Tibial nerve (tissue), 4 donors: ENCODE results near the gene GPC6. TPM values are rescaled to one million over a fixed set of nuclear protein-coding genes. Genes with fewer than 3 reads are reported as not detected.

ENCODE experiments used
- DNase-seq, 2 donors: peaks; one replicate each; pipeline ENCODE4 v3.0.0-alpha.2; 2019; ENCODE audit warnings: low spot score in 2 of 2
- H3K27ac ChIP-seq, 4 donors: fragments of 200-600 bp; sonication (generic) in 3 of 4; one replicate each; pipeline ENCODE4 v1.5.1; 2017 to 2019; ENCODE audit warnings: mild to moderate bottlenecking in 1 of 4
- H3K27me3 ChIP-seq, 2 donors: fragments of 200-600 bp; sonication (generic) in 1 of 2; one replicate each; pipeline versions ENCODE4 v1.5.1 to v1.6.0; 2017 to 2019
- H3K36me3 ChIP-seq, 3 donors: fragments of 200-600 bp; sonication (generic); one replicate each; pipeline ENCODE4 v1.5.1; 2018 to 2019
- H3K4me1 ChIP-seq, 4 donors: fragments of 200-600 bp; sonication (generic) in 3 of 4; one replicate each; pipeline ENCODE4 v1.5.1; 2017 to 2019
- H3K4me3 ChIP-seq, 4 donors: fragments of 200-600 bp; sonication (generic) in 3 of 4; one replicate each; pipeline ENCODE4 v1.5.1; 2017 to 2019; ENCODE audit warnings: mild to moderate bottlenecking in 1 of 4, moderate library complexity in 1 of 4
- H3K9me3 ChIP-seq, 4 donors: fragments of 200-600 bp; sonication (generic) in 3 of 4; one replicate each; pipeline ENCODE4 v1.5.1; 2017 to 2019
- EP300 ChIP-seq, 2 donors: sonication (generic); formaldehyde crosslinking; IDR thresholded peaks; one replicate each; pipeline ENCODE4 v1.6.1; 2017; ENCODE audit warnings: antibody characterized with exemption in 2 of 2, mild to moderate bottlenecking in 1 of 2
- POLR2A ChIP-seq, 2 donors: fragments of 450-650 bp; IDR thresholded peaks; one replicate each; pipeline ENCODE4 v1.6.1; 2017; ENCODE audit warnings: antibody characterized with exemption in 2 of 2, mild to moderate bottlenecking in 2 of 2, moderate library complexity in 2 of 2
- WGBS, 2 donors: methylation state at CpG; one replicate each; pipeline ENCODE4 v1.1.5; 2018; 5-methylcytosine and 5-hydroxymethylcytosine counted together
- total RNA-seq, 4 donors: library from RNA; depleted of rRNA; stranded (reverse); fragments of >200 nt; gene quantifications; one replicate each; pipeline ENCODE4 v1.1.0, GENCODE V29; 2016
- TF ChIP-seq, protein P1 (sequence below), 5 experiments: fragments of 200-600 bp in 3 of 5; fragments of 450-650 bp in 2 of 5; sonication (generic) in 3 of 5; IDR thresholded peaks; one replicate each; pipeline ENCODE4 v1.5.1; 2016 to 2019; ENCODE audit warnings: antibody characterized with exemption in 5 of 5, mild to moderate bottlenecking in 3 of 5, moderate library complexity in 2 of 5

Gene GPC6
- total RNA-seq, 4 donors from 2014 or later, result 21.9 to 39.5 (median 29.8) TPM

DNA sequence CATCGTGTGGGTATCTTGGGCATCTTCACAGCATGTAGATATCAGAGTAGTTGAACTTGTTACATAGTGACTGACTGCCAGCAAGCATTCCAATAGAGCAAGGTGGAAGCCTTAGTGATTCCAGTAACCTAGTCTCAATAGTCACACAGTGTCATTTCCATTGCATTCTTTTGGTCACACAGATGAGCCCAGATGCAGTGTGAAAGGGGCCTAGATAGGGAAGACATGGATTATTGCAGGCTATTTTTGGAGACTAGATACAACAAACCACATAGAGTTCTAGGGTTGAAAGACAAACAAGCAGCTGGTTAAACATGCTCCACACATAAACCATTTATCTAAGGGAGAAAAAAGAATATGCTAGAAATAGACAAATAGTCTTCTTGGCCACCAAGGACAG, 699.4 kb downstream of the GPC6 start:
- 87 to 100% methylated on average over 1 of the region's 1 CpG for WGBS, 2 donors
- DNase-seq, result no peak

DNA sequence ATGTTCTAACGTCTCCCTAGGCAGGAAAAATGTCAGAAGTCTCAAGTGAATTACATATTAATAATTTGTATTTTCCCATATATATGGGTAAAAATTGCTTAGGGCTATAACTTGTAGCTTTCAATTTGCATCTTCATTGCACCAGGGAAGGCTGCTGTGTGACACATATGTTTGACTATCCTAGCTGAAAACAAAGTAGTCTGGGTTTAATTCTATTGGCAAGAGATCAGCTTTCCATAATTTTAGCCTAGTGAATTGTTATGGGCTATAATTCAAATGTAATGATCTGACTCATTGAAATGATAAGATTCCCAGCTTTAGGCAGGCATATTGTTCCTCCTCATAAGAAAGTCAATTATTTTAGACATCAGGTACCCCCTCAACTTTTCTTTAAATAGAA, 699.8 kb downstream of the GPC6 start:
- no peaks in the 10 kb centered on the region for H3K36me3 ChIP-seq
- TF ChIP-seq, protein P1, sequence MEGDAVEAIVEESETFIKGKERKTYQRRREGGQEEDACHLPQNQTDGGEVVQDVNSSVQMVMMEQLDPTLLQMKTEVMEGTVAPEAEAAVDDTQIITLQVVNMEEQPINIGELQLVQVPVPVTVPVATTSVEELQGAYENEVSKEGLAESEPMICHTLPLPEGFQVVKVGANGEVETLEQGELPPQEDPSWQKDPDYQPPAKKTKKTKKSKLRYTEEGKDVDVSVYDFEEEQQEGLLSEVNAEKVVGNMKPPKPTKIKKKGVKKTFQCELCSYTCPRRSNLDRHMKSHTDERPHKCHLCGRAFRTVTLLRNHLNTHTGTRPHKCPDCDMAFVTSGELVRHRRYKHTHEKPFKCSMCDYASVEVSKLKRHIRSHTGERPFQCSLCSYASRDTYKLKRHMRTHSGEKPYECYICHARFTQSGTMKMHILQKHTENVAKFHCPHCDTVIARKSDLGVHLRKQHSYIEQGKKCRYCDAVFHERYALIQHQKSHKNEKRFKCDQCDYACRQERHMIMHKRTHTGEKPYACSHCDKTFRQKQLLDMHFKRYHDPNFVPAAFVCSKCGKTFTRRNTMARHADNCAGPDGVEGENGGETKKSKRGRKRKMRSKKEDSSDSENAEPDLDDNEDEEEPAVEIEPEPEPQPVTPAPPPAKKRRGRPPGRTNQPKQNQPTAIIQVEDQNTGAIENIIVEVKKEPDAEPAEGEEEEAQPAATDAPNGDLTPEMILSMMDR (IDR thresholded peaks at IDR 0.05), result no peak
- TF ChIP-seq POLR2A (IDR thresholded peaks at IDR 0.05) (no peak), EP300 (IDR thresholded peaks at IDR 0.05) (no peak)
- H3K9me3 ChIP-seq, result peaks cover 0 to 4% (median 0%) of the 10 kb centered on the region in 4 donors
- no peaks in the 10 kb centered on the region for H3K27me3 ChIP-seq
- H3K4me3 ChIP-seq, result no peak overlapping the region
- no peak for DNase-seq
- 60 to 77% methylated on average over 1 of the region's 1 CpG for WGBS, 2 donors
- no peak overlapping the region for H3K27ac ChIP-seq
- H3K4me1 ChIP-seq, result no peaks in the 10 kb centered on the region

More for the DNA sequence above, 699.4 kb downstream of the GPC6 start:
- H3K9me3 ChIP-seq, result peaks cover 0 to 9% (median 0%) of the 10 kb centered on the region in 4 donors
- no peaks in the 10 kb centered on the region for H3K36me3 ChIP-seq
- TF ChIP-seq EP300 (IDR thresholded peaks at IDR 0.05) (no peak), POLR2A (IDR thresholded peaks at IDR 0.05) (no peak)
- TF ChIP-seq, protein P1 (IDR thresholded peaks at IDR 0.05), result no peak
- no peak overlapping the region for H3K27ac ChIP-seq
- H3K27me3 ChIP-seq, result no peaks in the 10 kb centered on the region
- no peaks in the 10 kb centered on the region for H3K4me1 ChIP-seq
- H3K4me3 ChIP-seq, result no peak overlapping the region

DNA sequence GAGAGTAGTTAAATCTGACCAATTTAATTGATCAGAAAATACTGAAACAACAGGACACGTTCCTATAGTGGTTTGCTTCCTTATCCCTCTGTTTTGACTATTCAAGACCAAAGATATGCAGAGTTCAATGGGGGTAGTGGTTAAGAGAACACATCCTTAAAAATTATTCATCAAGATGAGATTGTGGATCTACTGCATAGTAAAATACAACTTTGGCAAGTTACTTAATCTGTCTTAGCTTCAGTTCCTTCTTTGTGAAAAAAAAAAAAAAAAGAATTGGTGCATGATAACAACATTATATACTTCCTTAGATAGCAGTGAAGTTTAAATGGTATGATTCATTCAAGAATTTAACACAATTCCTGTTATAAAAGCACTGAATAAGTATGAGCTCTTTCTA, 700.8 kb downstream of the GPC6 start:
- Histone ChIP-seq H3K4me3 (no peak overlapping the region), H3K27me3 (no peaks in the 10 kb centered on the region), H3K4me1 (no peaks in the 10 kb centered on the region), H3K9me3 (no peaks in the 10 kb centered on the region), H3K36me3 (no peaks in the 10 kb centered on the region), H3K27ac (no peak overlapping the region)
- TF ChIP-seq POLR2A (IDR thresholded peaks at IDR 0.05) (no peak), EP300 (IDR thresholded peaks at IDR 0.05) (no peak)
- TF ChIP-seq, protein P1 (IDR thresholded peaks at IDR 0.05), result no peak
- no peak for DNase-seq
- 33 to 50% methylated on average over 1 of the region's 1 CpG for WGBS, 2 donors

DNA sequence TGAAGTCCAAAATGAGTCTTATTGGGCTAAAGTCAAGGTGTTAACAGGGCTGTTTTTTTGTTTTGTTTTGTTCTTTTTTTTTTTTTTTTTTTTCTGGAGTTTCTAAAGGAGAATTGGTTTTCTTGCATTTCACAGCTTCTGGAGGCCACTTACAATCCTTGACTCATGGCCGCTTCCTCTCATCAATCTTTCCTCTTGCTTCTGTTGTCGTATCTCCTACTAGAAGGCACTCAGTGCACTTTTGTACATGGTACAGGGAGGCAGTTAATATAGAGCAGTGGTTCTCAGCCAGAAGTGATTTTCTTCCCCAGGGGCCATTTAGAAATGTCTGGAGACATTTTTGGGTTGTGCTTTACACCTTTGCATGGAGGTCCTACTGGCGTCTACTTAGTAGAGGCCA, 706.3 kb downstream of the GPC6 start:
- WGBS, 2 donors, result 87 to 95% methylated on average over 3 of the region's 3 CpGs
- Histone ChIP-seq H3K27ac (no peak overlapping the region), H3K9me3 (no peaks in the 10 kb centered on the region), H3K4me3 (no peak overlapping the region), H3K36me3 (no peaks in the 10 kb centered on the region), H3K4me1 (no peaks in the 10 kb centered on the region), H3K27me3 (no peaks in the 10 kb centered on the region)
- DNase-seq, result no peak
- TF ChIP-seq POLR2A (IDR thresholded peaks at IDR 0.05), result no peak
- TF ChIP-seq, protein P1 (IDR thresholded peaks at IDR 0.05), result no peak
- no peak for TF ChIP-seq EP300 (IDR thresholded peaks at IDR 0.05)

DNA sequence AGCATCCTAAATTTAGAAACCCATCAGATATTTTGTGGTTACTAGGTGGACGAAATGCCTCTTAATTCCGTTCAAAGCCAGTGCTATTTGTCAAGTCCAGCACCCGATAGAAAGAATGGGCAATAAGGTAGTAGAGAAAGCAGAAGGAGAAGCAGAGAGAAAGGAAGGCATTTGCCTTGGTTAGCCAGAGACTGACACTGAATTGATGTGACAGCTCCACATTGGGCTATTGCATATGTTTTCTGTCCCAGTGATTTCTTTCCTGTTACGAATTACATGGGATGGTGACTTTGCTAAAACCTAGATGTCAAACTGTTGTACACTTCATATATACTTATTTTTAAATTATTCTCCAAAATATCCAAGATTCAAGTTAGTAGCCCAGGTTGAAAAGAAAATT, 710.3 kb downstream of the GPC6 start:
- H3K27me3 ChIP-seq, result no peaks in the 10 kb centered on the region
- no peaks in the 10 kb centered on the region for H3K4me1 ChIP-seq
- no peaks in the 10 kb centered on the region for H3K9me3 ChIP-seq
- TF ChIP-seq POLR2A (IDR thresholded peaks at IDR 0.05) (no peak), EP300 (IDR thresholded peaks at IDR 0.05) (no peak)
- TF ChIP-seq, protein P1 (IDR thresholded peaks at IDR 0.05), result no peak
- WGBS, 2 donors, result 89 to 91% methylated on average over 4 of the region's 4 CpGs
- H3K36me3 ChIP-seq, result no peaks in the 10 kb centered on the region
- no peak overlapping the region for H3K4me3 ChIP-seq
- no peak for DNase-seq
- H3K27ac ChIP-seq, result no peak overlapping the region
